ENCODE measurements around the gene SLC35F3.
"Not testable (repeated sequence)": the region's sequence is repeated elsewhere in the genome, so short reads cannot be mapped to it uniquely, and the experiment has no call there.

Gene SLC35F3

GRCh38 chr1:234169161-234169849 is 264.8 kb downstream of the SLC35F3 start:
- CTCF ChIA-PET, result no interaction called here
- POLR2A ChIA-PET, result no interaction called here
- 99% methylated on average over 9 of the region's 9 CpGs for WGBS (ENCODE audit: insufficient coverage)

GRCh38 chr1:234170067-234170466 is 265.6 kb downstream of the SLC35F3 start:
- 96% methylated on average over 3 of the region's 4 CpGs for WGBS (ENCODE audit: insufficient coverage)
- H3K4me3 ChIP-seq (ENCODE audit: control insufficient read depth in 1 of 7, extremely low read depth in 1 of 7, insufficient read depth in 4 of 7, low read depth in 2 of 7, low read length in 6 of 7), result no peak overlapping the region
- no peak overlapping the region for H3K27ac ChIP-seq (ENCODE audit: insufficient read depth in 1 of 2, low read depth in 1 of 2, low read length in 2 of 2, poor library complexity in 1 of 2, severe bottlenecking in 2 of 2)
- ChIA-PET CTCF (interaction anchor here (1.4 kb wide), 1 partner anchor 18 kb away, joined by 4 read pairs; no protein-coding TSS in a partner anchor), POLR2A (no interaction called here)
- H3K36me3 ChIP-seq (ENCODE audit: control insufficient read depth in 4 of 4, insufficient read depth in 4 of 4, low read length in 3 of 4), result no peaks in the 10 kb centered on the region
- no peaks in the 10 kb centered on the region for H3K9me3 ChIP-seq (ENCODE audit: control extremely low read depth in 1 of 5, control insufficient read depth in 4 of 5, insufficient read depth in 2 of 5, low read depth in 1 of 5, low read length in 4 of 5)
- no peak for DNase-seq
- H3K27me3 ChIP-seq (replicated peaks in 2 of 5; ENCODE audit: control insufficient read depth in 4 of 5, insufficient read depth in 5 of 5, low read length in 4 of 5), result no peaks in the 10 kb centered on the region
- H3K4me1 ChIP-seq (ENCODE audit: control extremely low read depth in 1 of 4, control insufficient read depth in 4 of 4, insufficient read depth in 4 of 4, low read length in 3 of 4), result peaks cover 8 to 17% (median 15%) of the 10 kb centered on the region in 4 experiments

More at GRCh38 chr1:234169161-234169849, 264.8 kb downstream of the SLC35F3 start:
- Histone ChIP-seq H3K27me3 (replicated peaks in 2 of 5; ENCODE audit: control insufficient read depth in 4 of 5, insufficient read depth in 5 of 5, low read length in 4 of 5) (peaks cover 0 to 2% (median 0%) of the 10 kb centered on the region in 5 experiments), H3K4me1 (ENCODE audit: control extremely low read depth in 1 of 4, control insufficient read depth in 4 of 4, insufficient read depth in 4 of 4, low read length in 3 of 4) (peaks cover 8 to 17% (median 15%) of the 10 kb centered on the region in 4 experiments), H3K9me3 (ENCODE audit: control extremely low read depth in 1 of 5, control insufficient read depth in 4 of 5, insufficient read depth in 2 of 5, low read depth in 1 of 5, low read length in 4 of 5) (no peaks in the 10 kb centered on the region), H3K36me3 (ENCODE audit: control insufficient read depth in 4 of 4, insufficient read depth in 4 of 4, low read length in 3 of 4) (no peaks in the 10 kb centered on the region), H3K4me3 (ENCODE audit: control insufficient read depth in 1 of 7, extremely low read depth in 1 of 7, insufficient read depth in 4 of 7, low read depth in 2 of 7, low read length in 6 of 7) (no peak overlapping the region), H3K27ac (ENCODE audit: insufficient read depth in 1 of 2, low read depth in 1 of 2, low read length in 2 of 2, poor library complexity in 1 of 2, severe bottlenecking in 2 of 2) (no peak overlapping the region)
- DNase-seq, result no peak

GRCh38 chr1:234170622-234171021 is 266.1 kb downstream of the SLC35F3 start:
- WGBS (ENCODE audit: insufficient coverage), result 1% methylated on average over 6 of the region's 7 CpGs
- Histone ChIP-seq H3K27ac (ENCODE audit: insufficient read depth in 1 of 2, low read depth in 1 of 2, low read length in 2 of 2, poor library complexity in 1 of 2, severe bottlenecking in 2 of 2) (no peak overlapping the region), H3K27me3 (replicated peaks in 2 of 5; ENCODE audit: control insufficient read depth in 4 of 5, insufficient read depth in 5 of 5, low read length in 4 of 5) (no peaks in the 10 kb centered on the region), H3K4me3 (ENCODE audit: control insufficient read depth in 1 of 7, extremely low read depth in 1 of 7, insufficient read depth in 4 of 7, low read depth in 2 of 7, low read length in 6 of 7) (peak overlapping the region in 2 of 7 experiments; percentile 26 to 39), H3K4me1 (ENCODE audit: control extremely low read depth in 1 of 4, control insufficient read depth in 4 of 4, insufficient read depth in 4 of 4, low read length in 3 of 4) (peaks cover 8 to 17% (median 15%) of the 10 kb centered on the region in 4 experiments), H3K9me3 (ENCODE audit: control extremely low read depth in 1 of 5, control insufficient read depth in 4 of 5, insufficient read depth in 2 of 5, low read depth in 1 of 5, low read length in 4 of 5) (no peaks in the 10 kb centered on the region), H3K36me3 (ENCODE audit: control insufficient read depth in 4 of 4, insufficient read depth in 4 of 4, low read length in 3 of 4) (no peaks in the 10 kb centered on the region)
- ChIA-PET CTCF (interaction anchor here (0.9 to 1.4 kb wide), 2 partner anchors 18 to 52 kb away, joined by 3 to 4 read pairs; no protein-coding TSS in a partner anchor), POLR2A (no interaction called here)
- peak; percentile 14 to 47 (median 45) for DNase-seq

GRCh38 chr1:234173968-234174367 is 269.5 kb downstream of the SLC35F3 start:
- H3K27ac ChIP-seq (ENCODE audit: insufficient read depth in 1 of 2, low read depth in 1 of 2, low read length in 2 of 2, poor library complexity in 1 of 2, severe bottlenecking in 2 of 2), result no peak overlapping the region
- peaks cover 0 to 2% (median 0%) of the 10 kb centered on the region in 5 experiments for H3K27me3 ChIP-seq (replicated peaks in 2 of 5; ENCODE audit: control insufficient read depth in 4 of 5, insufficient read depth in 5 of 5, low read length in 4 of 5)
- H3K36me3 ChIP-seq (ENCODE audit: control insufficient read depth in 4 of 4, insufficient read depth in 4 of 4, low read length in 3 of 4), result no peaks in the 10 kb centered on the region
- DNase-seq, result no peak
- WGBS (ENCODE audit: insufficient coverage), result no CpG with 5 or more reads among the region's 3 CpGs
- no peak overlapping the region for H3K4me3 ChIP-seq (ENCODE audit: control insufficient read depth in 1 of 7, extremely low read depth in 1 of 7, insufficient read depth in 4 of 7, low read depth in 2 of 7, low read length in 6 of 7)
- peaks cover 8 to 17% (median 15%) of the 10 kb centered on the region in 4 experiments for H3K4me1 ChIP-seq (ENCODE audit: control extremely low read depth in 1 of 4, control insufficient read depth in 4 of 4, insufficient read depth in 4 of 4, low read length in 3 of 4)
- POLR2A ChIA-PET, result no interaction called here
- CTCF ChIA-PET, result no interaction called here
- peaks cover 0 to 8% (median 0%) of the 10 kb centered on the region in 5 experiments for H3K9me3 ChIP-seq (ENCODE audit: control extremely low read depth in 1 of 5, control insufficient read depth in 4 of 5, insufficient read depth in 2 of 5, low read depth in 1 of 5, low read length in 4 of 5)

GRCh38 chr1:234175363-234175762 is 270.9 kb downstream of the SLC35F3 start:
- CTCF ChIA-PET, result interaction anchor here (1.2 kb wide), 1 partner anchor 38 kb away, joined by 3 read pairs; no protein-coding TSS in a partner anchor
- Histone ChIP-seq H3K4me1 (ENCODE audit: control extremely low read depth in 1 of 4, control insufficient read depth in 4 of 4, insufficient read depth in 4 of 4, low read length in 3 of 4) (peaks cover 8 to 13% (median 11%) of the 10 kb centered on the region in 4 experiments), H3K27ac (ENCODE audit: insufficient read depth in 1 of 2, low read depth in 1 of 2, low read length in 2 of 2, poor library complexity in 1 of 2, severe bottlenecking in 2 of 2) (no peak overlapping the region), H3K4me3 (ENCODE audit: control insufficient read depth in 1 of 7, extremely low read depth in 1 of 7, insufficient read depth in 4 of 7, low read depth in 2 of 7, low read length in 6 of 7) (no peak overlapping the region), H3K27me3 (replicated peaks in 2 of 5; ENCODE audit: control insufficient read depth in 4 of 5, insufficient read depth in 5 of 5, low read length in 4 of 5) (peaks cover 0 to 3% (median 0%) of the 10 kb centered on the region in 5 experiments), H3K36me3 (ENCODE audit: control insufficient read depth in 4 of 4, insufficient read depth in 4 of 4, low read length in 3 of 4) (no peaks in the 10 kb centered on the region), H3K9me3 (ENCODE audit: control extremely low read depth in 1 of 5, control insufficient read depth in 4 of 5, insufficient read depth in 2 of 5, low read depth in 1 of 5, low read length in 4 of 5) (peaks cover 0 to 8% (median 0%) of the 10 kb centered on the region in 5 experiments)
- WGBS (ENCODE audit: insufficient coverage), result no CpG with 5 or more reads among the region's 1 CpG
- DNase-seq, result no peak
- POLR2A ChIA-PET, result no interaction called here

- Histone ChIP-seq H3K36me3 (ENCODE audit: control insufficient read depth in 4 of 4, insufficient read depth in 4 of 4, low read length in 3 of 4) (no peaks in the 10 kb centered on the region), H3K4me3 (ENCODE audit: control insufficient read depth in 1 of 7, extremely low read depth in 1 of 7, insufficient read depth in 4 of 7, low read depth in 2 of 7, low read length in 6 of 7) (no peak overlapping the region), H3K27ac (ENCODE audit: insufficient read depth in 1 of 2, low read depth in 1 of 2, low read length in 2 of 2, poor library complexity in 1 of 2, severe bottlenecking in 2 of 2) (no peak overlapping the region), H3K27me3 (replicated peaks in 2 of 5; ENCODE audit: control insufficient read depth in 4 of 5, insufficient read depth in 5 of 5, low read length in 4 of 5) (peaks cover 0 to 3% (median 0%) of the 10 kb centered on the region in 5 experiments), H3K9me3 (ENCODE audit: control extremely low read depth in 1 of 5, control insufficient read depth in 4 of 5, insufficient read depth in 2 of 5, low read depth in 1 of 5, low read length in 4 of 5) (peaks cover 0 to 8% (median 0%) of the 10 kb centered on the region in 5 experiments), H3K4me1 (ENCODE audit: control extremely low read depth in 1 of 4, control insufficient read depth in 4 of 4, insufficient read depth in 4 of 4, low read length in 3 of 4) (peaks cover 3 to 7% (median 5%) of the 10 kb centered on the region in 4 experiments)
- ChIA-PET POLR2A (interaction anchor here (0.6 kb wide), 1 partner anchor 13 kb away, joined by 3 read pairs; no protein-coding TSS in a partner anchor), CTCF (interaction anchor here (1.2 kb wide), 1 partner anchor 37 kb away, joined by 3 read pairs; no protein-coding TSS in a partner anchor)
- 100% methylated on average over 1 of the region's 3 CpGs for WGBS (ENCODE audit: insufficient coverage)
- no peak for DNase-seq
Observed at GRCh38 chr1:234176000-234176399, 271.5 kb downstream of the SLC35F3 start.

- POLR2A ChIA-PET; CTCF ChIA-PET; H3K9me3 ChIP-seq (ENCODE audit: control extremely low read depth in 1 of 5, control insufficient read depth in 4 of 5, insufficient read depth in 2 of 5, low read depth in 1 of 5, low read length in 4 of 5); H3K36me3 ChIP-seq (ENCODE audit: control insufficient read depth in 4 of 4, insufficient read depth in 4 of 4, low read length in 3 of 4); H3K4me3 ChIP-seq (ENCODE audit: control insufficient read depth in 1 of 7, extremely low read depth in 1 of 7, insufficient read depth in 4 of 7, low read depth in 2 of 7, low read length in 6 of 7); H3K27me3 ChIP-seq (replicated peaks in 2 of 5; ENCODE audit: control insufficient read depth in 4 of 5, insufficient read depth in 5 of 5, low read length in 4 of 5); H3K4me1 ChIP-seq (ENCODE audit: control extremely low read depth in 1 of 4, control insufficient read depth in 4 of 4, insufficient read depth in 4 of 4, low read length in 3 of 4); DNase-seq; H3K27ac ChIP-seq (ENCODE audit: insufficient read depth in 1 of 2, low read depth in 1 of 2, low read length in 2 of 2, poor library complexity in 1 of 2, severe bottlenecking in 2 of 2): not testable (repeated sequence)
- no CpG with 5 or more reads among the region's 2 CpGs for WGBS (ENCODE audit: insufficient coverage)
Observed at GRCh38 chr1:234176847-234177246, 272.4 kb downstream of the SLC35F3 start.

Measured in common myeloid progenitor, CD34-positive (primary cell).